GM12865 (cell line): ENCODE results near the gene POC1A.
"Not testable (repeated sequence)": the region's sequence is repeated elsewhere in the genome, so short reads cannot be mapped to it uniquely, and the experiment has no call there.

ENCODE experiments used
- DNase-seq: peaks from one replicate; pipeline ENCODE4 v3.0.0; 2010; ENCODE audit warnings: low read depth
- H3K4me3 ChIP-seq: 2 replicates; pipeline ENCODE4 v1.5.1; 2011; ENCODE audit warnings: mild to moderate bottlenecking, low read depth, low read length, control low read depth
- CTCF ChIP-seq: IDR thresholded peaks from 2 replicates; pipeline ENCODE4 v1.5.1; 2011; ENCODE audit warnings: low read length, control low read depth, low read depth, inconsistent platforms; ENCODE audit not compliant: insufficient read depth; ENCODE audit errors: missing control alignments

The POC1A gene

GRCh38 chr3:52185311-52185710 lies 31.1 kb upstream of the POC1A start:
- H3K4me3 ChIP-seq: no peak overlapping the region
- TF ChIP-seq CTCF: no peak
- no peak for DNase-seq

GRCh38 chr3:52184690-52185089 lies 30.5 kb upstream of the POC1A start:
- TF ChIP-seq CTCF: no peak
- DNase-seq: no peak

GRCh38 chr3:52183786-52184445 lies 29.7 kb upstream of the POC1A start:
- no peak for TF ChIP-seq CTCF
- no peak overlapping the region for H3K4me3 ChIP-seq
- no peak for DNase-seq

More at GRCh38 chr3:52184690-52185089, 30.5 kb upstream of the POC1A start:
- no peak overlapping the region for H3K4me3 ChIP-seq

- DNase-seq: no peak
- no peak for TF ChIP-seq CTCF
- H3K4me3 ChIP-seq: no peak overlapping the region
Measured at GRCh38 chr3:52182691-52183090, 28.5 kb upstream of the POC1A start.

- DNase-seq: no peak
- no peak overlapping the region for H3K4me3 ChIP-seq
Measured at GRCh38 chr3:52182196-52182595, 28.0 kb upstream of the POC1A start.

GRCh38 chr3:52181543-52181942 lies 27.3 kb upstream of the POC1A start:
- no peak for TF ChIP-seq CTCF
- no peak overlapping the region for H3K4me3 ChIP-seq
- no peak for DNase-seq

More at GRCh38 chr3:52182196-52182595, 28.0 kb upstream of the POC1A start:
- no peak for TF ChIP-seq CTCF

GRCh38 chr3:52178537-52178936 lies 24.3 kb upstream of the POC1A start:
- H3K4me3 ChIP-seq: no peak overlapping the region
- TF ChIP-seq CTCF: no peak
- no peak for DNase-seq

GRCh38 chr3:52178126-52178525 lies 23.9 kb upstream of the POC1A start:
- H3K4me3 ChIP-seq, DNase-seq: not testable (repeated sequence)
